GM19324 (cell line): Measurements from ENCODE around the gene HOXB2.
"Not testable (repeated sequence)": the region's sequence is repeated elsewhere in the genome, so short reads cannot be mapped to it uniquely, and the experiment has no call there.

Experiments
- ATAC-seq: cut with Tn5 transposase; IDR thresholded peaks from one replicate; pipeline ENCODE4 v1.9.1; 2021; ENCODE audit warnings: mild to moderate bottlenecking, moderate library complexity; ENCODE audit not compliant: unreplicated experiment, low FRiP score

Gene HOXB2

GRCh38 chr17:48544349-48545021, 424 bp downstream of the HOXB2 start:
- ATAC-seq = no peak

- ATAC-seq = no peak
These were observed 1.0 kb downstream of the HOXB2 start for GRCh38 chr17:48543854-48544348.

GRCh38 chr17:48543107-48543853, 1.6 kb downstream of the HOXB2 start:
- ATAC-seq = peak; percentile 69

- ATAC-seq = no peak
These were observed 2.2 kb downstream of the HOXB2 start for GRCh38 chr17:48542698-48543106.

GRCh38 chr17:48542114-48542656, 2.7 kb downstream of the HOXB2 start:
- no peak for ATAC-seq

- ATAC-seq = no peak
These were observed 3.3 kb downstream of the HOXB2 start for GRCh38 chr17:48541577-48542113.

GRCh38 chr17:48541036-48541576, 3.8 kb downstream of the HOXB2 start:
- ATAC-seq = no peak

GRCh38 chr17:48540213-48540612, 4.7 kb downstream of the HOXB2 start:
- no peak for ATAC-seq

GRCh38 chr17:48539177-48539576, 5.7 kb downstream of the HOXB2 start:
- ATAC-seq = no peak

- ATAC-seq = no peak
These were observed 7.6 kb downstream of the HOXB2 start for GRCh38 chr17:48537316-48537715.

GRCh38 chr17:48535793-48536559, 8.9 kb downstream of the HOXB2 start:
- not testable (repeated sequence) for ATAC-seq

GRCh38 chr17:48532261-48532660, 12.6 kb downstream of the HOXB2 start:
- no peak for ATAC-seq

GRCh38 chr17:48530887-48531272, 14.0 kb downstream of the HOXB2 start, which contains the start of gene HOXB1:
HOXB1 (minus strand) TSS chr17:48531011; CDS start chr17:48530904, 107 bp downstream.
- ATAC-seq = no peak

GRCh38 chr17:48530208-48530886, 14.6 kb downstream of the HOXB2 start:
- no peak for ATAC-seq

- no peak for ATAC-seq
These were observed 15.3 kb downstream of the HOXB2 start for GRCh38 chr17:48529683-48530009.

GRCh38 chr17:48528936-48529682, 15.8 kb downstream of the HOXB2 start:
- no peak for ATAC-seq

- no peak for ATAC-seq
These were observed 16.6 kb downstream of the HOXB2 start for GRCh38 chr17:48528153-48528935.

GRCh38 chr17:48527547-48527932, 17.4 kb downstream of the HOXB2 start:
- ATAC-seq = no peak
